Coronary artery (tissue), 2 donors: ENCODE results near the gene PDE2A.

Experiments used
- DNase-seq: peaks from one replicate; pipeline ENCODE4 v3.0.0-alpha.2; 2017; ENCODE audit warnings: low spot score
- H3K27ac ChIP-seq, 2 donors: fragments of 200-600 bp; sonication (generic); one replicate each; pipeline ENCODE4 v1.5.1; 2016 to 2019
- H3K4me3 ChIP-seq: fragments of 200-600 bp; sonication (generic); 2 replicates; pipeline ENCODE4 v1.5.1; 2016; ENCODE audit warnings: mild to moderate bottlenecking, moderate library complexity
- CTCF ChIP-seq: fragments of 200-600 bp; sonication (generic); IDR thresholded peaks from one replicate; pipeline ENCODE4 v1.5.1; 2019; ENCODE audit warnings: antibody characterized with exemption

PDE2A gene

GRCh38 chr11:72582206-72583176 lies 91.7 kb downstream of the PDE2A start:
- Histone ChIP-seq H3K4me3 (no peak overlapping the region), H3K27ac (no peak overlapping the region)
- DNase-seq: no peak
- no peak for TF ChIP-seq CTCF

DNA sequence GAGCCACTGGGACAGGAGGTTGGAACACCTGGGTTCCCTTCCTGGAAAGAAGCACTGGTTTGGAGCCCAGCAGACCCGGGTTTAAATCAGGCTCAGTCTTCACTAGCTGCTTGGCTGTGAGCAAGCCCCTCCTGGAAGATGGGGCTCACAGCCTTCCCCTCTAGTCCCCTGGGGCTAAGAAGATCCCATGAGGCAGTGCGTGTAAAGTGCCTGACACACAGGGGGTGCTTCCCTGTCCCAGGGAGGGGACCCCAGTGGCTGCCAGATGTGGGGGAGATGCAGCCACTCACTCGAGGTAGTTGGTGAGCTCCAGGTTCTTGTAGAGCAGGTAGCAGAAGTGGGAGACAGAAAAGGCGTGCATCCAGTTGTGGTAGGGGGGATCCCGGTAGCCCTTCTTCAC lies 93.2 kb downstream of the PDE2A start:
- no peak overlapping the region for H3K4me3 ChIP-seq
- H3K27ac ChIP-seq: no peak overlapping the region
- no peak for TF ChIP-seq CTCF
- no peak for DNase-seq

- Histone ChIP-seq H3K27ac (no peak overlapping the region), H3K4me3 (no peak overlapping the region)
- no peak for TF ChIP-seq CTCF
- peak; percentile 63 for DNase-seq
Observed at GRCh38 chr11:72580642-72580950, 93.6 kb downstream of the PDE2A start.

- TF ChIP-seq CTCF: no peak
- H3K4me3 ChIP-seq: no peak overlapping the region
- no peak for DNase-seq
- no peak overlapping the region for H3K27ac ChIP-seq
Observed at GRCh38 chr11:72579816-72580641, 94.2 kb downstream of the PDE2A start.

- no peak for TF ChIP-seq CTCF
- Histone ChIP-seq H3K27ac (no peak overlapping the region), H3K4me3 (no peak overlapping the region)
- DNase-seq: no peak
Observed at GRCh38 chr11:72578991-72579815, 95.0 kb downstream of the PDE2A start.

DNA sequence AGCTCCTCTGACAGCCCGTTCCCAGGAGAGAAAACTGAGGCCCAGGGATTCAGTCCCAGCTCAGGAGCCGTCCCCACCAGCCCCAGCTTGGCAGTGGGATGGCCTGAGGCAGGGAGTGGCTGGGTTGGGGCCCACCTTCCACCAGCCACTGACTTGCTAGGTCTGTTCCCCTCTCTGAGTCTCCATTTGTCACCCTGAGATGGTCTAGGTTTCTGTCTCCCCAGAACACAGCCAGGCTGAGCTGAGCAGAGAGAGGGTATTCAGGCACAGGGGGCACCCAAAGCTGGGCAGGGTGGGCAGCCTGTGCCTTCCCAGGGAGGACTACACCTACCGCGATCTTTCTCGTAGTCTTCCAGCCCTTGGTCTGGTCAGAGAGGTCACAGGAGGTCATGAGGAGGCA lies 95.7 kb downstream of the PDE2A start:
- peak; percentile 63 for DNase-seq
- Histone ChIP-seq H3K4me3 (no peak overlapping the region), H3K27ac (no peak overlapping the region)
- TF ChIP-seq CTCF: no peak
